ENCODE results near the gene UNC93A. TPM values are rescaled to one million over a fixed set of nuclear protein-coding genes. Genes with fewer than 3 reads are reported as not detected.

UNC93A gene
- total and polyA plus RNA-seq, 9 of the 15 experiments (the other 6 are each of a cell fraction or from before 2014, with no cell fraction given): not detected

DNA sequence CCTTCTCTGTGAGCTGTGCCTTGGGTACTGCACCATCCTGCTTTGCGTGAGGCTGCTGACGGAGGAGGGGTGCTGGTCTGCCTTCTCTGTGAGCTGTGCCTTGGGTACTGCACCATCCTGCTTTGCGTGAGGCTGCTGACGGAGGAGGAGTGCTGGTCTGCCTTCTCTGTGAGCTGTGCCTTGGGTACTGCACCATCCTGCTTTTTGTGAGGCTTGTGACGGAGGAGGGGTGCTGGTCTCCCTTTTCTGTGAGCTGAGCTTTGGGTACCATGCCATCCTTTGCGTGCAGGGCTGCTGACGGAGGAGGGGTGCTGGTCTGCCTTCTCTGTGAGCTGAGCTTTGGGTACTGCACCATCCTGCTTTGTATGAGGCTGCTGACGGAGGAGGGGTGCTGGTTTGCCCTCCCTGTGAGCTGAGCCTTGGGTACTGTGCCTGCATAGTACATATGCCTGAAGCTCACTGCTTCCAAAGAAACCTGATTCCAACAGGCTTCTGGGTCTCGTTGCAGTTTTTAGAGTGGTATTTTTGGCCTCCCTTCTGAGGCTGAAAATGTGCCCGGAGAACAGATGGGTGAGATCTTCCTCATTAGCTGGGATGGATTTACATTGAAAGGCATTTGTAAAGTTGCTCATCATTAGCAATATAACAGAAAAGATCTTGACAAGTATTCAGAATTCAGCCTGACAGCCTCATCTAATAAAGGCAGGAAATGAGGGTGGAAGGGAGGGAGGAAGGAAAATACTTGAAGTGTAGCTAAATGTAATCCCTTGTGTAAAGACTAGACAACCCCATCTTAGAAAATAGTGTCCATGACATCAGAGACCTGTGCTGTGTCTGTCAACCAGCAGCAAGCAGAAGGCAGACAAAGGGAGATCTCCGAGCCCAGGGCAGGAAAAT, 46.8 kb upstream of the UNC93A start:
- Histone ChIP-seq H3K27ac (ENCODE audit: extremely low read depth, low read depth, low read length) (no peak overlapping the region), H4K20me1 (replicated peaks; ENCODE audit: control insufficient read depth, insufficient read depth, low read length) (no peaks in the 10 kb centered on the region; the same call in 1 of the 2 replicates), H3K4me3 (no peak overlapping the region), H2AFZ (ENCODE audit: low read depth, low read length) (no peak overlapping the region), H3K79me2 (ENCODE audit: control insufficient read depth, insufficient read depth, low read length) (no peaks in the 10 kb centered on the region), H3K4me2 (ENCODE audit: insufficient read depth, low read length) (no peak overlapping the region), H3K4me1 (replicated peaks in 1 of 2; ENCODE audit: control insufficient read depth in 2 of 2, insufficient read depth in 2 of 2, low read length in 2 of 2) (peaks cover 0 to 8% of the 10 kb centered on the region in 2 experiments; a peak in 3 of 5 replicates), H3K9me1 (ENCODE audit: control insufficient read depth, insufficient read depth, low read length) (no peaks in the 10 kb centered on the region), H3K27me3 (ENCODE audit: control insufficient read depth in 2 of 2, insufficient read depth in 2 of 2, low read length in 2 of 2) (peaks cover 16 to 52% of the 10 kb centered on the region in 2 experiments), H3K36me3 (ENCODE audit: control insufficient read depth, insufficient read depth, low read length) (no peaks in the 10 kb centered on the region), H3K9ac (ENCODE audit: insufficient read depth in 1 of 2, low read depth in 2 of 2, low read length in 2 of 2) (no peak overlapping the region), H3K9me3 (replicated peaks; ENCODE audit: control insufficient read depth, insufficient read depth, low read depth, low read length) (no peaks in the 10 kb centered on the region)
- intact Hi-C loops (cut with micrococcal nuclease) (no loop called here), in situ Hi-C loops (cut with MboI) (no loop called here)
- CTCF ChIA-PET (ENCODE audit: low intra/inter-chr PET ratio): no interaction called here
- 7% methylated on average over 11 of the region's 11 CpGs for WGBS (ENCODE audit: insufficient coverage, low coverage, missing lambda C conversion rate)
- DNase-seq (ENCODE audit: extremely low read depth in 1 of 4, low spot score in 3 of 4) (no peak), FAIRE-seq (no peak), ATAC-seq (no peak)
- POLR2A ChIA-PET: no interaction called here
- BruUV-seq (replicated peaks): no TSS peak
- TF ChIP-seq ZFX (CRISPR knock-in tag; IDR thresholded peaks at IDR 0.05) (no peak), EP400 (IDR thresholded peaks at IDR 0.05) (no peak), ZNF780A (CRISPR knock-in tag; IDR thresholded peaks at IDR 0.05) (no peak), COPS2 (conservative IDR thresholded peaks at IDR 0.05) (no peak), MNT (conservative IDR thresholded peaks at IDR 0.05) (no peak), LCOR (CRISPR knock-in tag; IDR thresholded peaks at IDR 0.05) (no peak), ATF7 (IDR thresholded peaks at IDR 0.05) (no peak), ZNF668 (CRISPR knock-in tag; IDR thresholded peaks at IDR 0.05) (no peak), THRA (IDR thresholded peaks at IDR 0.05) (no peak), NFIX (CRISPR knock-in tag; IDR thresholded peaks at IDR 0.05; ENCODE audit: low read depth) (no peak), RBM15 (IDR thresholded peaks at IDR 0.05; ENCODE audit: insufficient read depth, low read length) (no peak), LARP7 (IDR thresholded peaks at IDR 0.05) (no peak), FOXA1 (IDR thresholded peaks at IDR 0.05; ENCODE audit: borderline replicate concordance) (no peak), ZBTB7A (IDR thresholded peaks at IDR 0.05; ENCODE audit: borderline replicate concordance, control insufficient read depth, low read depth, low read length) (no peak), SRF (CRISPR knock-in tag; IDR thresholded peaks at IDR 0.05) (no peak)
- TF ChIP-seq, protein P1, sequence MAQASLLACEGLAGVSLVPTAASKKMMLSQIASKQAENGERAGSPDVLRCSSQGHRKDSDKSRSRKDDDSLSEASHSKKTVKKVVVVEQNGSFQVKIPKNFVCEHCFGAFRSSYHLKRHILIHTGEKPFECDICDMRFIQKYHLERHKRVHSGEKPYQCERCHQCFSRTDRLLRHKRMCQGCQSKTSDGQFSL (CRISPR knock-in tag; IDR thresholded peaks at IDR 0.05): no peak
- TF ChIP-seq, protein P1 (tag; IDR thresholded peaks at IDR 0.05): no peak
- TF ChIP-seq, protein P2, sequence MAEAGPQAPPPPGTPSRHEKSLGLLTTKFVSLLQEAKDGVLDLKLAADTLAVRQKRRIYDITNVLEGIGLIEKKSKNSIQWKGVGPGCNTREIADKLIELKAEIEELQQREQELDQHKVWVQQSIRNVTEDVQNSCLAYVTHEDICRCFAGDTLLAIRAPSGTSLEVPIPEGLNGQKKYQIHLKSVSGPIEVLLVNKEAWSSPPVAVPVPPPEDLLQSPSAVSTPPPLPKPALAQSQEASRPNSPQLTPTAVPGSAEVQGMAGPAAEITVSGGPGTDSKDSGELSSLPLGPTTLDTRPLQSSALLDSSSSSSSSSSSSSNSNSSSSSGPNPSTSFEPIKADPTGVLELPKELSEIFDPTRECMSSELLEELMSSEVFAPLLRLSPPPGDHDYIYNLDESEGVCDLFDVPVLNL (CRISPR knock-in tag; IDR thresholded peaks at IDR 0.05; ENCODE audit: low read depth): no peak
